Coronary artery (tissue), 2 donors: ENCODE data around the gene MAPT.
"Not testable (repeated sequence)": the region's sequence is repeated elsewhere in the genome, so short reads cannot be mapped to it uniquely, and the experiment has no call there.

Source experiments
- DNase-seq: peaks from one replicate; pipeline ENCODE4 v3.0.0-alpha.2; 2017; ENCODE audit warnings: low spot score
- H3K27ac ChIP-seq, 2 donors: fragments of 200-600 bp; sonication (generic); one replicate each; pipeline ENCODE4 v1.5.1; 2016 to 2019
- H3K4me3 ChIP-seq: fragments of 200-600 bp; sonication (generic); 2 replicates; pipeline ENCODE4 v1.5.1; 2016; ENCODE audit warnings: mild to moderate bottlenecking, moderate library complexity
- CTCF ChIP-seq: fragments of 200-600 bp; sonication (generic); IDR thresholded peaks from one replicate; pipeline ENCODE4 v1.5.1; 2019; ENCODE audit warnings: antibody characterized with exemption

The MAPT gene

GRCh38 chr17:45956090-45956489 lies 61.7 kb downstream of the MAPT start:
- no peak overlapping the region for H3K4me3 ChIP-seq
- no peak for TF ChIP-seq CTCF
- H3K27ac ChIP-seq = no peak overlapping the region
- DNase-seq = no peak

- DNase-seq, H3K4me3 ChIP-seq, H3K27ac ChIP-seq: not testable (repeated sequence)
These were observed 62.4 kb downstream of the MAPT start for GRCh38 chr17:45956746-45957145.

- DNase-seq = no peak
- no peak overlapping the region for H3K4me3 ChIP-seq
- TF ChIP-seq CTCF = no peak
- no peak overlapping the region for H3K27ac ChIP-seq
These were observed 64.0 kb downstream of the MAPT start for GRCh38 chr17:45958307-45958706.

GRCh38 chr17:45958994-45959665 lies 64.8 kb downstream of the MAPT start:
- TF ChIP-seq CTCF = no peak
- no peak for DNase-seq
- H3K27ac ChIP-seq = no peak overlapping the region
- H3K4me3 ChIP-seq = no peak overlapping the region

GRCh38 chr17:45960311-45960710 lies 66.0 kb downstream of the MAPT start:
- TF ChIP-seq CTCF = no peak
- no peak overlapping the region for H3K4me3 ChIP-seq
- no peak for DNase-seq
- no peak overlapping the region for H3K27ac ChIP-seq

GRCh38 chr17:45961206-45961605 lies 66.9 kb downstream of the MAPT start:
- Histone ChIP-seq H3K27ac (no peak overlapping the region), H3K4me3 (no peak overlapping the region)
- TF ChIP-seq CTCF = no peak
- DNase-seq = no peak

- H3K4me3 ChIP-seq = no peak overlapping the region
- DNase-seq = no peak
- H3K27ac ChIP-seq = no peak overlapping the region
- TF ChIP-seq CTCF = no peak
These were observed 68.0 kb downstream of the MAPT start for GRCh38 chr17:45962221-45962972.
